NCI-H1105 (cell line): Measurements from ENCODE around the gene RBPJL.
A peak's percentile ranks its signal among the peaks of the same experiment; 100 is the strongest.

ENCODE experiments used
- DNase-seq: peaks from one replicate; lab custom pipeline; 2025; lab: John Stamatoyannopoulos, UW

Gene RBPJL

DNA sequence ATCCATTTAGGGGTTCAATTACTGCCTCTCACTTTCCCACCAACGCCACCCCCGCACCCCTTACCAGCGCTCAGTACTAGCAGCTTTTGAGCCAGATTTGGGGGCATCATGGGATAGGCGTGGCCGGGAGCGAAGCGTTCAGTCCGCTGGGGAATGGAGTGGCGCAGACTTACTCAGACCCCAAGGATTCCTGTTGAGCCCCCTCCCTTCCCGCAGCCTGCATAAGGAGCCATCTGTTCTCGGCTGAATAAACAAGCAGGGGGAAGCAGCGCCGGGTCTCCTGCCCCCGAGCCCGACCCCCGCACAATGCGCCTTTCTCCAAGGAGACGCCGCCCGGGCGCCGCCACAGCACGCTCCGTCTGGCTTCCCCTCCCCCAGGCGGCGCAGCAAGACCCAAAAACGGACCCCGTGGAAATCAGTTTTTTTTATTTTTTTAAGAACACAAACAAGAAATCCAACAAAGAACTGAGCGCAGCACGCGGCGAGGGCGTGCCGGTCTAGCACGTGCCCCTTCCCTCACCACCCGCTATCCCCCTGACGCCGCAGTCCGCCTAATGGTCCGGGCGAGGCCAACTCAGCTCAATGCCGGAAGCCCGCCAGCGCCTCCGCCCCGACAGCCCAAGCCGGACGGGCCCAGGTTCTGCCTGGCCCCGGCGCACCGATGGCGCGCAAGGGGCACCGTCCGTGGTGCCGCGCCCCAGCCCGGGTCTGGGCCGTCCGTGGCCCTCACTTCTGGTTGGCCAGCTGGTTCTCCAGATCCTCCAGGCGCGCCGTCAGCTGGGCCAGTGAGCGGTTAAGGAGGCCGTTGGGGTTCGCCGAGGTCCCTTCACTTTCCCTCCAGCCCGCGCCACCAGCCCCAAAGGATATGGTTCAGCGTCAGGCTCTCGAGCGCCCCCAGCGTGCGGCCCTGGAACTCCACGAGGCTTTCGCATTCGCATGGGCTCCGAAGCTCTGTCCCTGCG lies 13.3 kb upstream of the RBPJL start:
- peak; percentile 85 for DNase-seq

DNA sequence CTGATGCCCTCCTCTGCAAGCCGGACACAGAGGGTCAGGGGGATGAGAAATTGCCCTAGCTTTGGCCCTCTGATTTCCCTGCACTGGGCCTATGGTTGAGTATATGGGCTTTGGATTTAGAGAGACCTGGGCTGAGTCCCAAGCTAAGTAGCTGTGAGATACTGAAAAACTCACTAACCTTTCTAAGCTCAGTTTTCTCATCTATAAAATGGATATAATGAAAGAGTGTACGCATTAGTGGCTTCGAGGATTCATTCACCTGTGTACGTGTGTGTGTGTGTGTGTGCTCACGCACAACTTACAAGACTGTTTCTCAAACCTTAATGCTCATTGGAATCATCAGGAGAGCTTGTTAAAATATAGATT lies 12.7 kb upstream of the RBPJL start:
- DNase-seq: no peak

DNA sequence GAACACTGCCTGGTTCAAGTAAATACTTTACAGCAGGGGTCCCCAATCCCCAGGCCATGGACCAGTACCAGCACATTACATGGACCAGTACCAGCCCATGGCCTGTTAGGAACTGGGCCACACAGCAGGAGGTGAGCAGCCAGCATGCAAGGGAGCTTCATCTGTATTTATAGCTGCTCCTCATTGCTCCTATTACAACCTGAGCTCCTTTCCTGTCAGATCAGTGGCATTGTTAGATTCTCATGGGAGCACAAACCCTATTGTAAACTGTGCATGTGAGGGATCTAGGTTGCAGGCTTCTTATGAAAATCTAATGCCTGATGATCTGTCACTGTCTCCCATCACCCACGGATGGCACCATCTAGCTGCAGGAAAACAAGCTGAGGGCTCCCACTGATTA lies 12.0 kb upstream of the RBPJL start:
- DNase-seq: no peak

DNA sequence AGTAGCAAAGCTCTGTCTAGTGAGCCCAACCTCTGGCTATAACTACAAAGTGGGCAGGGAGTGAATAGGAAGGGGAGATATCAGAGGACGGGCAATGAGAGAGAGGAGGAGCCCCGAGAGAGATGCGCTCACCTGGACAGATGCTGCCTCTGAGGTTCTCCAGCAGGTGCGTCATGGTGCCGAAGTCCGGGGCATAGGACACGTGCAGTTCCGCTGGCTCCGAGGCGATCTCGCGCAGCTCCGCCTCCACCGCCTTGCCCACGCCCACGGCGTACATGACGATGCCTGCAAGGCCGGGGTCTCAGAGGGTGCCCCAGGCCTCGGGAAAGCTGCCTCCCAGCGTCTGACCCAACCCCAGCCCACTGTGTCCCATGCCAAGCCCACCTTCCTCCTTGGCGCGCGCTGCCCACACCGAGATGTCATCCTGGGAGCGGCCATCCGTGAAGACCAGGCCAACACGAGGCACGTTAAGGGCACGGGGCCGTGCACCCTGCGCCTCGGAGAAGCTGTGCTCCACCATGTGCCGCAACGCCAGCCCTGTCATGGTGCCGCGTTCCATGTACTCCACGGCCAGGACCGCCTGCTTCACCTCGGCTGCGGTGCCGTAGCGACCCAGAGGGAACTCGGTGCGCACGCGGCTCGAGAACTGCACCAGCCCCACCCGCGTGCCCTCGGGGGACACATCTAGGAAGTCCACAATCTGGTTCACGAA lies 8.7 kb upstream of the RBPJL start:
- DNase-seq: no peak

DNA sequence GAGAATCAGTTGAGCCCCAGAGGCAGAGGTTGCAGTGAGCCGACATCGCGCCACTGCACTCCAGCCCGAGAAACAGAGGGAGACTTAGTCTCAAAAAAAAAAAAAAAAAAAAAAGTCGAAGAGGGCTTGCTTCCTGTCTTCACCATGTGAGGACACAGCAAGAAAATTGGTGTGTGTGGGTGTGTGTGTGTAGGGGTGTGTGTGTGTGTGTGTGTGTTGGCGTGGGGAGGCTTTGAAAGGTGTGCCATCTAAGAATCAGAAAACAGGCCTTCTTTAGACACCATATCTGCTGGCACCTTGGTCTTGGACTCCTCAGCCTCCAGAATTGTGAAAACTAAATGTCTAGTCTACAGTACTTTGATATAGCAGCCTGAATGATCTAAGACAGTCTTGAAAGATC lies 6.9 kb upstream of the RBPJL start:
- DNase-seq: no peak

DNA sequence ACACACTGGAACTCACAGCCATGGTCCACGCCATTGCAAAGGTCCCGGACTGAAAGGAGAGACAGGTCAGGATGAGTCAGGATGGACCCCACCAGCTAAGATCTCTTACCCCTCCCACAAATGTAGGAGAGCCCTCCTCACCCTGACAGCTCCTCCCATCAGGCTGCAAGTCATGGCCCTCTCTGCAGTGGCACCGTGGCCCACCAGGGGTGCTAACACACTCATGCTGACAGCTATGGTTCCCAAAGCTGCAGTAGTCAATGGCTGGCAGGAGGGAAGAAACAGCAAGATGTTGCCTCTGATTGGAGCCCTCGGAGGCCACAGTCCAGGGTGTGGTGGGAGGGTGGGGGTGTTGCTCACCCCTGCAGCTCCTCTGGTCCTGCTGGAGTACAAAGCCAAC lies 5.7 kb upstream of the RBPJL start:
- DNase-seq: no peak

DNA sequence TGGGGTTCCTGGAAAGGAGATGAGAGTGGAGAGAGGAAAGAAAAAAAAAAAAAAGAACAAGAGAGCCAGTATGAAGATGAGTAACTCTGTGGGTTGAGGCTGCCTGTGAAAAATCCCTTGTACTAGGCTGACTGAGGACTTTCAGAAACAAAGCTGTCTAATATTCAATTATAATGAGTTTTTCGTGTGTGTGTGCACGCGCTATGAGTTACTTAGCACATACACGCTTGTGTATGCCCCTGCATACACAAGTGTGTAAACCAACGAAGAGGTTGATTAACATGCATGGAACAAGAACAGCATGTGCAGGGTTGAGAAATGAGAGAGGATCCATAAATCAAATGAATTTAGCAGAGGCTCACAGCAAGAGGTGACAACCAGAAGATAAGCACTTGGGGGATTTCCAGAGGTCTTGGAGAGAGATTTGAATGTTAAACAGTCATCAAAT lies 4.8 kb upstream of the RBPJL start:
- DNase-seq: no peak

DNA sequence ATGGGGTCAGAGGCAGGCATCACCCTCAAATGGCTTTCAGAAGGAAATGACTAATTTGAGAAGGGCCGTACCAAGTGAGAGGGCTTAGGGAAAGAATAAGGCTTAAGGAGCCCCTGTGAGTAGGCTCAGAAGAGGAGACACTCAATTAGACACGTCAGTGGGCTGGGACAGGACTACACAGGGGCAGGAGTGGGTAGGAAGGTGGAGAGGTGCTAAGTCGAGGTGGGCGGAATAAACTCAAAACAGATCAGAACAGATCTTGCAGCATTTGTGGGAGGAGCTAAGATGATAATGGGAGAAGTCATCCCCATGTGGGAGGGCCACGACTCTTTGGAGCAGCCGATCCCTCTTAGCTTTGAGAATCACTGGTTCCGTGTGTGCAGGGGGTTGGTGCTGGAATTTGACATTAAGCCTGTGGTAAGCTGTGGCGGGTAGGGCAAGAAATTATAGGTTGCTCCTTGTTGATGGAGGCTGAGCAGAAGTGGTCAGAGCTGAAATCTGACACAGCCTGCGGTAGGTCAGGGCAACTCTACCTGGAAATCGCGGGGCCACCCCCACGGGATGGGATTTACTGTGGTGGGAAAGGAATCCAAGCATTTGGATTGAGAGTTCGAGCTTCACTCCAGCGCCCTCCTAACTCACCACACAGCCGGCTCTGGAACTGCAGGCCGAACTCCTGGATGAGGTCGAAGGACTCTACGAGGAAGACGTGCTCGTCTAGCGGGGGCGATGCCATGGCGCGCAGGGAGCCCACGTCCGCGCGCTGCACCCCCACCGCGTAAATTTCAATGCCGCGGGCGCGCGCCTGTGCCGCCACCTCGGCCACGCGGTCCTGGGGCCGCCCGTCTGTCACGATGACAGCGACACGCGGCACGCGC lies 2.8 kb upstream of the RBPJL start:
- DNase-seq: no peak

DNA sequence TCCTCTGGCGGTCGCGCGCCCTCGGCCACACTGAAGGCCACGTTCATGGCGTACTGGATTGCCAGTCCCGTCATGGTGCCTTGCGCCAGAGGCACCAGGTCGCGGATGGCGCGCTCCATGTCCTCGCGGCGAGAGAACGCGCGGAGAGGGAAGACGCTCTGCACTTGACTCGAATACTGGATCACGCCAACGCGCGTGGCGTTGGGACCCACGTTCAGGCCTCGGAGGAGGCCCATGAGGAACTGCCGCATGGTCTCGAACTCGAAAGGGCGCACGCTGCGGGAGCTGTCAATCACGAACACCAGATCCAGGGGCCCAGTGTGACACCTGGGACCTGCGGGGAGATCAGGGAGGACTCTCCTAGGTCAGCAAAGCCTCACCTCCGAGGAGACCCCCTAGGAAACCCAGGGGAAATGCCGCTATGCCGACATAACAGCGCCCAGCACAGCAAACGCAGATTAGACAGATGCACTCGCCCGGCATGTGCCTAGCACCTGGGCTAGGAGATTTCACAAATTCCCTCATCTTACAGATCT lies 2.1 kb upstream of the RBPJL start:
- DNase-seq: no peak

DNA sequence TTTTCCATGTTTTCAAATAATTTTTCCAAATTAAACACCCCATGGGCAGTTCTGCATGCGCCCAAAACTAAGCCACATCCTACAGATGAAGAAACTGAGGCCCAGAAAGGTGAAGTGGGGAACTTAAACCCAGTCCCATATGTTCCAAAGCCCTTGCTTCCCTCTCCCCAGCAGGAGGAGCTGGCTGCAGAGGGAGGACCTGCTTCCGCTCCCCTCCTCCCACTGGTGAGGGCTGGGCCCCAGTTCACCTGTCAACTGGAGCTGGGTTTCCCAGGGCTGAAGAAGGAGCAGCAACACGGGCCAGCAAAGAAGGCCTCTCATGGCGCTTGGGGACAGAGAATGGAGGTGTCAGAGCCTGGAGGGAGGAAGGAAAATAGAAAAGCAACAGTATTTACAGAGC lies 1.4 kb upstream of the RBPJL start:
- no peak for DNase-seq

DNA sequence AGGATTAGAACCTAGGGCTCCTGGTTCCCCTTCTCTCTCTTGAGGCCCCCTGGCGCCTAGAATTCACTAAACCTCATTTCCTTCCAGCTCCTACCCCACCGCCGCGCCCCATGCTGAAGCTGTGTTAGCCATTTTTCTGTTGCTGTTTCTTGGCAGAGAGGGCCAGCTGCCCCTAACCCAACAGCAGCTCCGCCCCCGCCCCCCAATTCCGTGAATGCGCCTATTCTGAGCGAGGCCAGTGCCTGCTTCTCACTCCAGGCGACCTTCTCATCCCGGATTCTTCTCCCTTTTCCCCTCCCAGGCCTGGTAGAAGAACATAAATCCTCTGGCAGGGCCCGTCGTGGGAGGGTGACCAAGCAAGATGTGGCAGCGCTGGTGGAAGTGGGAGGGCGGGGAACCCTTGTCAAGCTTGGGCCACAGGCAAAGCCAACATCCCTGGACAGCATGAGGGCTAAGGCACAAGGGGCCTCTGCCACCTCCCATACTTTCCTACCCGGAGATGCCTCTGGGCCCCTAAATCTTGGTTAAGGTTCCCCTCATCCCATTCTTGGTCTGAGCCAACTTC lies 518 bp downstream of the RBPJL start:
- DNase-seq: no peak

DNA sequence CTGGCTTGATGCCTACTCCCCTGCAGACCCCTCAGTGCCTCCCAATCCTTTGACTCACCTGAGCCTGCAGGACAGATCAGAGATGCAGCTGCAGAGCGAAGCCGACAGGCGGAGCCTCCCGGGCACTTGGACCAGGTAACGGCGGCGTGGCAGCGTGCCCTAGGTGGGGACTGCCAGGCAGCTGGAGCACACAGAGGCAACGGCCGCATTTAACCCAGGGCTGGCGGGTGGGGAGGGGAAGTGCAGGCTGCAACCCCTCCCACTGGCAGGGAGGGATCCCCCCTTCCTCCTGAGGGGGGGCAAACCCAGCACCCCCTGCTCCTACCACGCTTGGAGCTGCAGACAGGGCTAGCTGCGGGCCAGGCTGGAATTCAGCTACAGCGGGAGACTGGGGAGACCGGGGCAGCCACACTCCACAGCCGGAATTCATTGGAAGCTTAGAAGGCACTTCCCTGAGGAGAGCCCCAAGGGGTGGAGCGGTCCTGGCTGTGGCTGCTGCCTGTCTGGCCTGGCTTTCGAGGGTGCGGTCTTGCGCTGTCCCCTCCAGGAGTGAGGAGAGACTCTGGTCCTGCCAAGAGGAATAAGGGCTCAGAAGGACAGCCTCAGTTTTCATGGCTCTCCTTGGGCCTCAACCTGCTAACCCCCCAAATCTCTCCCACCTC lies 1.6 kb downstream of the RBPJL start, which contains the start of gene MATN4:
TSS of gene MATN4 (minus strand) at position 183 of the 662 bp plus-strand sequence. CDS start 2,717 bp downstream, outside the sequence.
- peak; percentile 70 for DNase-seq

DNA sequence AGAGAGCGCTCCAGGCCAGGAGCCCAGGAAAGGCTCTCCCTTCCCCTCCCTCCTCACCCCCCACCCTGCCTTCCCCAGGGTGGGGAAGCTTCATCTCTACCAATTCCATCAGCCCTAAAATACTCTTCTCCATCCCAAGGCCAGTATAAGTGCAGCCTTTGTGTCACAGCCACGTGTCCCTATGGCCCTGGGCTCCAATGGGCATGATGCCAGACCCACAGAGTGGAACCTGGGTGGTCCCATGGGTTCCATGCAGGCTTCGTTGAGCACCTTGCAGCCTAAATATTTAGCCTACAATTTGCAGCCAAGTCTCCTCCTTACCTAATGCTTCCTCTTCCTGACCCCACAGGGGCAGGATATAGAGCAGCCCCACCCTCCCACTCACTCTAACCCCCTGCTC lies 2.4 kb downstream of the RBPJL start:
- no peak for DNase-seq

DNA sequence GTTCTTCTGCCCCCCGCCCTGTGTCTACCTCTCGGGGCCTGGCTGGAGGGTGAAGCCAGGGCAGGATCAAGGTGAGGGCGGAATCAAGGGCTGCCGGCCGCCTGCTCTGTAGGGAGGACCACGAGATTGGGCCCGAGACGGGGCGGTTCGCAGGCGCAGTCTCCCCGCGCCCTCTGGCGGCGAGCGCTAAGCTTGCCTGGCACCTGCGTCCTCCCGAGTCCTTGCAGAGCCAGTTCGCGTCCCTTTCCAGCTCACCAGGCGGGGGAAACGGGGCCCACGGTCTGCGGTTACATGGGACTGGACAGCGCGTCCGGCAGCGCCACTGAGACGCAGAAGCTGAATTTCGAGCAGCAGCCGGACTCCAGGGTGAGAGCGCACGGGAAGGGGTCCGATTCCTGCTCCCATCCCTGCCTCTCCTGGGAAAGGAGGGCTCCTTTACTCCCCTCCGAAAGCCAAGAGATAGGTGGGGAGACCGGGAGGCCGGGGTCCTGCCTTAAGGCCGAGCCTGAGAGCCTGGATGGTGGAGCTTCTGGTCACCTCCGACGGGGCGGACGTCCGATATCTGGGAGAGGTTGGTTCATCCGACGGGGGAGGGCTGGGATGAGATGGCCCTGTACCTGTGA lies 5.1 kb downstream of the RBPJL start:
- no peak for DNase-seq

DNA sequence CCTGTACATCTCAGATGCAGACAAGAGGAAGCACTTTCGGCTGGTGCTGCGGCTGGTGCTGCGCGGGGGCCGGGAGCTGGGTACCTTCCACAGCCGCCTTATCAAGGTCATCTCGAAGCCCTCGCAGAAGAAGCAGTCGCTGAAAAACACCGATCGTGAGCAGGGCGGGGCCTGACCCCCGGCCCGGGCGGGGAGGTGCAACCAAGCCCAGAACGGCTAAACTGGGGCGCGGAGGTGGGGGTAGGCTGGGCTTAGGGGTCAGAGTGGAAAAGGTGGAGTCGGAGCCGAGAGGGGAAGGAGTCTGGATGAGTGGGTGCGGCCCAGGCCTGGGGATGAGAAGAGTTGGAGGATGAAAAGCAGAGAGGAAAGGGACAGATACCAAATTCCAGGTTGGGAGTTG lies 5.6 kb downstream of the RBPJL start:
- DNase-seq: no peak

DNA sequence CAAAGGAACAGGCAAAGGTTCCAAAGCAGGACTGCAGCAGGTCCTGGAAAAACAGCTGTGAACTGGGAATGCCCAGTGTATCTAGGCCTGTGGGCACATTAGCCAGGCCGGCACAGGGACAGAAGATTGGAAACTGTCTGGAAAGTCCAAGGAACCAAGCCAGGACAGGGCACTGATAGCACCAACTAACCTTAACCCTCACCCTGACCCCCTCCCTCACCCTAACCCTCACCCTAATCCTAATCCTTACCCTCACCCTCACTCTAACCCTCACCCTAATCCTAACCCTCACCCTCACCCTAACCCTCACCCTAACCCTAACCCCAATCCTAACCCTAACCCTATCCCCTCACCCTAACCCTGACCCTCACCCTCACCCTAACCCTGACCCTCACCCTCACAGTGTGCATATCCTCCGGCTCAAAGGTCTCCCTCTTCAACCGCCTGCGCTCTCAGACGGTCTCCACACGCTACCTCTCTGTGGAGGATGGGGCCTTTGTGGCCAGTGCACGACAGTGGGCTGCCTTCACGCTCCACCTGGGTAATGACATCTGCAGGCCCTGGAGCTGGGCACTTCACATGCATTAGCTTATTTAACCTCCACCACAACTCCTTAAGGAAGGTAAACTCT lies 6.5 kb downstream of the RBPJL start:
- no peak for DNase-seq

DNA sequence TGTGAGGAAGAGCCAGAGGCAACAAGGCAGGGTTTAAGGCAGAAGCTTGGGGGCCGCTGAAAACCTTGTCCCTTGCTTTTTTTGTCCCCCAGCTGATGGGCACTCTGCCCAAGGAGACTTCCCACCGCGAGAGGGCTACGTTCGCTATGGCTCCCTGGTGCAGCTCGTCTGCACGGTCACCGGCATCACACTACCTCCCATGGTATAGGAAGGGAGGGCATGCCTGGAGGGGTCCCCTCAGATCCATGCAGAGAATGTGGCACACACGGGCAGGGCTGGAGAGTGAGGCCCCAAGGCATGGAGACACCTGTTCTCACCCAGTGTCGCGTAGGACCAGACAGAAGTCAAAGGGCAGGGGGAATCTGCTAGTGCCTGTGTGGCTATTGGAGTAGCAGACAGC lies 7.3 kb downstream of the RBPJL start:
- DNase-seq: no peak

DNA sequence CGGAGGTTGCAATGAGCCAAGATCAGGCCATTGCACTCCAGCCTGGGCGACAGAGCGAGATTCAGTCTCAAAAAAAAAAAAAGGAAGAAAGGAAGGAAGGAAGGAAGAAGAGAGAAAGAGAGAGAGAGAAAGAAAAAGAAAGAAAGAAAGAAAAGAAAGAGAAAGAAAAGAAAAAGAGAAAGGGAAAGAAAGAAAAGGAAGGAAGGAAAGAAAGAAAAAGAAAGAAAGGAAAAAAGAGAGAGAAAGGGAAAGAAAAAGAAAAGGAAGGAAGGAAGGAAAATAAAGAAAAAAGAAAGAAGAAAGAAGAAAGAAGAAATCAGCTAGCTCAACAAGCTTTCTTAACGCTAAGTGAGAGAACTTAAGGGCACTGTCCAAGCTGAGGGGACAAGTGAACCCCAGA lies 9.0 kb downstream of the RBPJL start:
- no peak for DNase-seq

DNA sequence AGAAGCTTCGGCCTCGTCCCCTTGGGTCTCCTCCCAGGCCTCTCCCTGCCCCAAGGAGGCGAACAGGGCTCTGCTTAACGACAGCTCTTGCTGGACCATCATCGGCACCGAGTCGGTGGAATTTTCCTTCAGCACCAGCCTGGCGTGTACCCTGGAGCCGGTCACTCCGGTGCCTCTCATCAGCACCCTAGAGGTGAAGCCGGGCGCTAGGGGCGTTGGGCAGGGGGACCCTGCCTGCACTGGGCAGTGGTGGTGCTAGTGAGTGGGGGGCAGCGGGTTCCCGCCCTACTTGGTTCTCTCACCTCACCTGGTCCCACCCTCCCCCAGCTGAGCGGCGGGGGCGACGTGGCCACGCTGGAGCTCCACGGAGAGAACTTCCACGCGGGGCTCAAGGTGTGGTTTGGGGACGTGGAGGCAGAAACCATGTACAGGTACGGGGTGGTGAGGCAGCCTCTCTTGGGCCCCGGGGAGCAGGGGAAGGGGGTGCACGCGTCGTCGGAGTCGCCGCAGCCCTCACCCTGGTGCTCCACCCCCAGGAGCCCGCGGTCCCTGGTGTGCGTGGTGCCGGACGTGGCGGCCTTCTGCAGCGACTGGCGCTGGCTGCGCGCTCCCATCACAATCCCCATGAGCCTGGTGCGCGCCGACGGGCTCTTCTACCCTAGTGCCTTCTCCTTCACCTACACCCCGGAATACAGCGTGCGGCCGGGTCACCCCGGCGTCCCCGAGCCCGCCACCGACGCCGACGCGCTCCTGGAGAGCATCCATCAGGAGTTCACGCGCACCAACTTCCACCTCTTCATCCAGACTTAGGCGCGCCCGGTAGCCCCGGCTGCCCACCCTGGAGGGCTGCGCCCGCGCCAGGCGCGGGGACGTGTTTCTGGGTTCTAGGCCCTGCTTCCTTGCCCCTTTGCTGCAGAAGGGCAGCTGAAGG lies 9.8 kb downstream of the RBPJL start:
- DNase-seq: no peak
